ENCODE measurements around the gene NR2C2AP.

DNA sequence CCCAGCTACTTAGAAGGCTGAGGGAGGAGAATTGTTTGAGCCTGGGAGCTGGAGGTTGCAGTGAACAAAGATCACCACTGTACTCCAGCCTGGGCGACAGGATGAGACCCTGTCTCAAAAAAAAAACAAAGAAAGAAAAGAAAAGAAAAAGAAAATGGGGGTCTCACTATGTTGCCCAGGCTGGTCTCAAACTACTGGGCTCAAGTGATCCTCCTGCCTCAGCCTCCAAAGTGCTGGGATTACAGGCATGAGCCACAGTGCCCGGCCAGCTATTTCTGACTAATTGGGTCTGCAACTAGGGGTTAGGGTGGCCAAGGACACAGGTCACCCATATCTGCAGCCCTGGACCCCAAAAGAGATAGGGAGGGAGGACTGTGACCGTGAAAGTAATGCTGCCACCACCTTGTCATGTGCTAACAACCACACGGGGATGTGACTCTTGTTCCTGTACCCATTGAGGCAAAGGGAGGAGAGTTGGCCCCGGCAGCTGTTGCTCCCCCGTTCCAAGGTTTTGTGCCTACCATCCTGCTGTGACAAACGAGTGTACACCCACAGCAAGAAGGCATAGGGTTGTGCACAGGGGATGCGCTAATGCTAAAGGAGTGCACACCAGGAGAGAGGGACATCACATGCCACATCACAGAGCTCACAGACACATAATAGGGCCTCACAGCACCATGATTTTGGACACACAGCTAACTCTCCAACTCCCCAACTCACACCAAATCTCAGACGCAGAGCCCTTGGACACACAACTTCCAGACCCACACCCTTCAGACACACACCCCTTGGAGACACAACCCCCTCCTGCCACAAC is 33.8 kb downstream of the NR2C2AP start:
- TF ChIP-seq POLR2A (IDR thresholded peaks at IDR 0.05) = no peak
- no peak for TF ChIP-seq POLR2AphosphoS5 (IDR thresholded peaks at IDR 0.05)
- TF ChIP-seq CTCF (IDR thresholded peaks at IDR 0.05) = no peak
- TF ChIP-seq EP300 (IDR thresholded peaks at IDR 0.05) = no peak

Data from sigmoid colon (tissue), 4 donors.